HCT116 (cell line): Measurements from ENCODE around the gene NCAPG. TPM values are rescaled to one million over a fixed set of nuclear protein-coding genes. Genes with fewer than 3 reads are reported as not detected.
"Not testable (repeated sequence)": the region's sequence is repeated elsewhere in the genome, so short reads cannot be mapped to it uniquely, and the experiment has no call there.

ENCODE experiments used
- ATAC-seq: fragments of 200-7000 bp; cut with Tn5 transposase; 2 replicates; pipeline ENCODE4 v1.9.1; 2020; ENCODE audit warnings: mild to moderate bottlenecking, moderate library complexity
- BruUV-seq: library from RNA; stranded (reverse); fragments of 400-500 nt; replicated peaks from 2 replicates; lab custom pipeline; 2021; lab: Mats Ljungman, UMichigan
- CTCF ChIA-PET: fragments of 300-600 bp; sonication (Branson Sonifier 250); formaldehyde crosslinking; loops from one replicate; lab custom pipeline; 2021; ENCODE audit warnings: antibody characterized with exemption; lab: Charles Lee
- POLR2A ChIA-PET: fragments of 300-600, 350-600 bp; sonication (Branson Sonifier 250); formaldehyde crosslinking; loops from one replicate; lab custom pipeline; 2021; ENCODE audit warnings: antibody characterized with exemption; lab: Charles Lee
- RAD21 ChIA-PET, 2 experiments: fragments of 300-600 bp; sonication (Branson Sonifier 250); formaldehyde crosslinking; loops; one replicate each; lab custom pipeline; 2023; ENCODE audit warnings: low total read pairs in 2 of 2; ENCODE audit not compliant: uncharacterized antibody in 2 of 2, unreplicated experiment in 2 of 2, low non-redundant PET in 1 of 2; lab: Charles Lee
- DNase-seq: peaks from one replicate; pipeline ENCODE4 v3.0.0-alpha.2; 2010; ENCODE audit warnings: low read depth, low spot score
- H2AFZ ChIP-seq: fragments of 200-600 bp; shearing (Covaris generic), sonication (generic); 2 replicates; pipeline ENCODE4 v1.6.1; 2017; ENCODE audit warnings: low read depth, mixed run types, mixed read lengths, antibody characterized with exemption, low read length; ENCODE audit not compliant: poor library complexity, severe bottlenecking
- H3K27ac ChIP-seq: 2 replicates; pipeline ENCODE4 v1.5.1; 2012; ENCODE audit warnings: low read depth, low read length
- H3K27me3 ChIP-seq: fragments of 200-600 bp; sonication (generic); 2 replicates; pipeline ENCODE4 v1.6.1; 2016; ENCODE audit warnings: mixed run types, low read length, mixed read lengths; ENCODE audit not compliant: insufficient read depth
- H3K36me3 ChIP-seq, 2 experiments: fragments of 200-500 bp in 1 of 2; fragments of 200-600 bp in 1 of 2; sonication (Bioruptor generic) in 1 of 2; sonication (generic) in 1 of 2; 2 replicates each; pipeline versions ENCODE4 v1.5.1 to v1.6.1; 2014 to 2016; ENCODE audit warnings: low read length in 2 of 2, inconsistent platforms in 1 of 2, mixed read lengths in 1 of 2, mixed run types in 1 of 2; ENCODE audit not compliant: insufficient read depth in 2 of 2, control insufficient read depth in 1 of 2
- H3K4me1 ChIP-seq, 2 experiments: fragments of 200-600 bp in 1 of 2; sonication (generic) in 1 of 2; 2 replicates each; pipeline versions ENCODE4 v1.5.1 to v1.6.1; 2012 to 2017; ENCODE audit warnings: low read length in 2 of 2, inconsistent platforms in 1 of 2, mild to moderate bottlenecking in 1 of 2, mixed read lengths in 1 of 2, mixed run types in 1 of 2, moderate library complexity in 1 of 2; ENCODE audit not compliant: insufficient read depth in 2 of 2, control insufficient read depth in 1 of 2
- H3K4me2 ChIP-seq: fragments of 200-600 bp; sonication (generic); 2 replicates; pipeline ENCODE4 v1.6.1; 2017; ENCODE audit warnings: mixed run types, low read length, mixed read lengths
- H3K4me3 ChIP-seq, 2 experiments: fragments of 200-600 bp in 1 of 2; sonication (generic) in 1 of 2; replicated peaks in 1 of 2; 2 replicates each; pipeline ENCODE4 v1.5.1; 2011 to 2016; ENCODE audit warnings: low read length in 2 of 2, control low read depth in 1 of 2, low read depth in 1 of 2, mild to moderate bottlenecking in 1 of 2, mixed read lengths in 1 of 2, mixed run types in 1 of 2
- H3K79me2 ChIP-seq: fragments of 200-600 bp; sonication (generic); 2 replicates; pipeline ENCODE4 v1.6.1; 2017; ENCODE audit warnings: mild to moderate bottlenecking, mixed run types, low read length, moderate library complexity, mixed read lengths; ENCODE audit not compliant: insufficient read depth
- H3K9ac ChIP-seq: fragments of 200-600 bp; sonication (generic); 2 replicates; pipeline ENCODE4 v1.6.1; 2016; ENCODE audit warnings: low read length, mixed read lengths
- H3K9me2 ChIP-seq: fragments of 200-600 bp; sonication (generic), shearing (Covaris generic); 2 replicates; pipeline ENCODE4 v1.6.1; 2017; ENCODE audit warnings: mixed run types, mild to moderate bottlenecking, moderate library complexity; ENCODE audit not compliant: insufficient read depth
- H3K9me3 ChIP-seq, 2 experiments: fragments of 200-500 bp in 1 of 2; fragments of 200-600 bp in 1 of 2; sonication (Bioruptor generic) in 1 of 2; sonication (generic) in 1 of 2; 2 replicates each; pipeline ENCODE4 v1.6.1; 2014 to 2017; ENCODE audit warnings: low read length in 2 of 2, mixed read lengths in 2 of 2, inconsistent platforms in 1 of 2, low read depth in 1 of 2, mild to moderate bottlenecking in 1 of 2, mixed run types in 1 of 2, moderate library complexity in 1 of 2; ENCODE audit not compliant: control insufficient read depth in 1 of 2, insufficient read depth in 1 of 2
- H4K20me1 ChIP-seq: fragments of 200-600 bp; sonication (generic), shearing (Covaris generic); 2 replicates; pipeline ENCODE4 v1.6.1; 2017; ENCODE audit warnings: mixed run types, mild to moderate bottlenecking, moderate library complexity; ENCODE audit not compliant: insufficient read depth
- CEBPB ChIP-seq: IDR thresholded peaks from 2 replicates; pipeline ENCODE4 v1.6.1; 2012; ENCODE audit warnings: low read depth
- ELF1 ChIP-seq: IDR thresholded peaks from 2 replicates; pipeline ENCODE4 v1.6.1; 2012; ENCODE audit warnings: low read depth, borderline replicate concordance
- POLR2A ChIP-seq: IDR thresholded peaks from 2 replicates; pipeline ENCODE4 v1.7.0; 2011; ENCODE audit warnings: borderline replicate concordance; ENCODE audit not compliant: insufficient read depth, insufficient read length; ENCODE audit errors: extremely low read depth
- POLR2AphosphoS5 ChIP-seq: IDR thresholded peaks from 2 replicates; pipeline ENCODE4 v1.6.1; 2011; ENCODE audit warnings: mild to moderate bottlenecking, low read depth, low read length, moderate library complexity
- TCF7L2 ChIP-seq: IDR thresholded peaks from 2 replicates; pipeline ENCODE4 v1.7.0; 2011; ENCODE audit warnings: borderline replicate concordance, inconsistent platforms; ENCODE audit not compliant: insufficient read depth, insufficient read length; ENCODE audit errors: extremely low read depth
- ZFX ChIP-seq: fragments of 450-650 bp; IDR thresholded peaks from 2 replicates; pipeline ENCODE4 v1.6.1; 2017
- intact Hi-C: fragments of 100-400 bp; cut with micrococcal nuclease; formaldehyde crosslinking; loops from 2 replicates; pipeline ENCODE4 v1.10.0; 2022
- total RNA-seq: library from RNA; stranded (reverse); gene quantifications from one replicate; pipeline ENCODE4 v1.2.1, GENCODE V29; 2021; ENCODE audit not compliant: unreplicated experiment
- TF ChIP-seq, protein P1 (sequence below), 3 experiments: fragments of 200-600 bp in 1 of 3; sonication (generic) in 1 of 3; IDR thresholded peaks in 2 of 3; conservative IDR thresholded peaks in 1 of 3; 2 replicates each; pipeline ENCODE4 v1.5.1; 2012 to 2017; ENCODE audit warnings: low read depth in 2 of 3, low read length in 2 of 3, antibody characterized with exemption in 1 of 3, borderline replicate concordance in 1 of 3, control low read depth in 1 of 3, mild to moderate bottlenecking in 1 of 3, mixed read lengths in 1 of 3, mixed run types in 1 of 3, moderate library complexity in 1 of 3; ENCODE audit not compliant: insufficient read depth in 1 of 3
- TF ChIP-seq, protein P2 (sequence below): IDR thresholded peaks from 2 replicates; pipeline ENCODE4 v1.6.1; 2011; ENCODE audit warnings: mild to moderate bottlenecking, low read length, moderate library complexity; ENCODE audit not compliant: insufficient replicate concordance; ENCODE audit errors: extremely low read depth

NCAPG gene
- total RNA-seq, 1 experiment from 2014 or later, result 79.4 TPM

DNA sequence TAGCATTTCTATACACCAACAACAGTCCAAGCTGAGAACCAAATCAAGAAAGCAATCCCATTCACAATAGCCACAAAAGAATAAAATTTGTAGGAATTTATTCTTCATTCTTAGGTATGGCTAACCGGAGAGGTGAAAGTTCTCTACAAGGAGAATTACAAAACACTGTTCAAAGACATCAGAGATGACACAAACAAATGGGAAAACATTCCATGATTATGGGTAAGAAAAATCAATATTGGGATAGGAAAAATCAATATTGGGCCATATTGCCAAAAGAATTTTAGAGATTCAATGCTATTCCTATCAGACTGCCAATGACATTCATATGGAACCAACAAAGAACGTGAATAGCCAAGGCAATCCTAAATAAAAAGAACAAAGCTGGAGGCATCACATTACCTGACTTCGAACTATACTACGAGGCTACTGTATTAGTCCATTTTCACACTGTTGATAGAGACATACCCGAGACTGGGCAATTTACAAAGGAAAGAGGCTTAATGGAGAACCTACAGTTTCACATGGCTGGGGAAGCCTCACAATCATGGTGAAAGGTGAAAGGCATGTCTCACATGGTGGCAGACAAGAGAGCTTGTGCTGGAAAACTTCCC, 49.1 kb downstream of the NCAPG start:
- intact Hi-C loops, result no loop called here

DNA sequence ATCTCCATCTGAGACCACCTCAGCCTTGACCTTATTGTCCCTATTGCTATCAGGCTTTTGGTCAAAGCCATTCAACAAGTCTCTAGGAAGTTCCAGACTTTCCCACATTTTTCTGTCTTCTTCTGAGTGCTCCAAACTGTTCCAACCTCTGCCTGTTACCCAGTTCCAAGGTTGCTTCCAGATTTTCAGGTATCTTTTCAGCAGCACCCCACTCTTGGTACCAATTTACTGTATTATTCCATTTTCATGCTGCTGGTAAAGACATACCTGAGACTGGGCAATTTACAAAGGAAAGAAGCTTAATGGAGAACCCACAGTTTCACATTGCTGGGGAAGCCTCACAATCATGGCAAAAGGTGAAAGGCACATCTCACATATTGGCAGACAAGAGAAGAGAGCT, 51.1 kb downstream of the NCAPG start:
- H3K9me3 ChIP-seq, H3K4me2 ChIP-seq, POLR2A ChIA-PET, intact Hi-C loops, H4K20me1 ChIP-seq, BruUV-seq, H3K9me2 ChIP-seq, RAD21 ChIA-PET, H3K27ac ChIP-seq, CTCF ChIA-PET, H3K27me3 ChIP-seq, H3K79me2 ChIP-seq, H3K36me3 ChIP-seq, H2AFZ ChIP-seq, ATAC-seq, H3K4me1 ChIP-seq, H3K4me3 ChIP-seq, DNase-seq, H3K9ac ChIP-seq: not testable (repeated sequence)

More for the DNA sequence above, 49.1 kb downstream of the NCAPG start:
- no peaks in the 10 kb centered on the region for H4K20me1 ChIP-seq
- H3K27ac ChIP-seq, result no peak overlapping the region
- H3K9me3 ChIP-seq, result no peaks in the 10 kb centered on the region
- no peaks in the 10 kb centered on the region for H3K9me2 ChIP-seq
- ChIA-PET RAD21 (no interaction called here), POLR2A (no interaction called here), CTCF (no interaction called here)
- H2AFZ ChIP-seq, result no peak overlapping the region
- H3K4me1 ChIP-seq, result no peaks in the 10 kb centered on the region
- H3K36me3 ChIP-seq, result no peaks in the 10 kb centered on the region
- DNase-seq (no peak), ATAC-seq (no peak)
- TF ChIP-seq ELF1, result no peak
- no peak for TF ChIP-seq ZFX
- no peak for TF ChIP-seq CEBPB
- TF ChIP-seq, protein P1, sequence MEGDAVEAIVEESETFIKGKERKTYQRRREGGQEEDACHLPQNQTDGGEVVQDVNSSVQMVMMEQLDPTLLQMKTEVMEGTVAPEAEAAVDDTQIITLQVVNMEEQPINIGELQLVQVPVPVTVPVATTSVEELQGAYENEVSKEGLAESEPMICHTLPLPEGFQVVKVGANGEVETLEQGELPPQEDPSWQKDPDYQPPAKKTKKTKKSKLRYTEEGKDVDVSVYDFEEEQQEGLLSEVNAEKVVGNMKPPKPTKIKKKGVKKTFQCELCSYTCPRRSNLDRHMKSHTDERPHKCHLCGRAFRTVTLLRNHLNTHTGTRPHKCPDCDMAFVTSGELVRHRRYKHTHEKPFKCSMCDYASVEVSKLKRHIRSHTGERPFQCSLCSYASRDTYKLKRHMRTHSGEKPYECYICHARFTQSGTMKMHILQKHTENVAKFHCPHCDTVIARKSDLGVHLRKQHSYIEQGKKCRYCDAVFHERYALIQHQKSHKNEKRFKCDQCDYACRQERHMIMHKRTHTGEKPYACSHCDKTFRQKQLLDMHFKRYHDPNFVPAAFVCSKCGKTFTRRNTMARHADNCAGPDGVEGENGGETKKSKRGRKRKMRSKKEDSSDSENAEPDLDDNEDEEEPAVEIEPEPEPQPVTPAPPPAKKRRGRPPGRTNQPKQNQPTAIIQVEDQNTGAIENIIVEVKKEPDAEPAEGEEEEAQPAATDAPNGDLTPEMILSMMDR (IDR thresholded peaks at IDR 0.05 in 2 of 3, conservative IDR thresholded peaks at IDR 0.05 in 1 of 3; ENCODE audit: borderline replicate concordance in 1 of 3, insufficient read depth in 1 of 3, low read depth in 2 of 3, low read length in 2 of 3), result no peak
- TF ChIP-seq, protein P2, sequence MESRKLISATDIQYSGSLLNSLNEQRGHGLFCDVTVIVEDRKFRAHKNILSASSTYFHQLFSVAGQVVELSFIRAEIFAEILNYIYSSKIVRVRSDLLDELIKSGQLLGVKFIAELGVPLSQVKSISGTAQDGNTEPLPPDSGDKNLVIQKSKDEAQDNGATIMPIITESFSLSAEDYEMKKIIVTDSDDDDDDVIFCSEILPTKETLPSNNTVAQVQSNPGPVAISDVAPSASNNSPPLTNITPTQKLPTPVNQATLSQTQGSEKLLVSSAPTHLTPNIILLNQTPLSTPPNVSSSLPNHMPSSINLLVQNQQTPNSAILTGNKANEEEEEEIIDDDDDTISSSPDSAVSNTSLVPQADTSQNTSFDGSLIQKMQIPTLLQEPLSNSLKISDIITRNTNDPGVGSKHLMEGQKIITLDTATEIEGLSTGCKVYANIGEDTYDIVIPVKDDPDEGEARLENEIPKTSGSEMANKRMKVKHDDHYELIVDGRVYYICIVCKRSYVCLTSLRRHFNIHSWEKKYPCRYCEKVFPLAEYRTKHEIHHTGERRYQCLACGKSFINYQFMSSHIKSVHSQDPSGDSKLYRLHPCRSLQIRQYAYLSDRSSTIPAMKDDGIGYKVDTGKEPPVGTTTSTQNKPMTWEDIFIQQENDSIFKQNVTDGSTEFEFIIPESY, result no peak
- TF ChIP-seq POLR2A, result no peak
- TF ChIP-seq TCF7L2, result no peak
- TF ChIP-seq POLR2AphosphoS5, result no peak
- no peaks in the 10 kb centered on the region for H3K79me2 ChIP-seq
- no TSS peak for BruUV-seq
- H3K4me3 ChIP-seq, result no peak overlapping the region
- H3K27me3 ChIP-seq, result no peaks in the 10 kb centered on the region
- H3K9ac ChIP-seq, result no peak overlapping the region
- H3K4me2 ChIP-seq, result no peak overlapping the region
